Left lung (tissue), 14 donors: ENCODE results near the gene ZIC3. TPM values are rescaled to one million over a fixed set of nuclear protein-coding genes. Genes with fewer than 3 reads are reported as not detected.

Experiments used
- ATAC-seq: fragments of 200-7000 bp; cut with Tn5 transposase; one replicate; pipeline ENCODE4 v1.9.1; 2020; ENCODE audit warnings: moderate library complexity
- DNase-seq, 4 donors: peaks; one replicate each; pipeline ENCODE4 v3.0.0-alpha.2; 2013 to 2020
- H3K27ac ChIP-seq, 2 donors: fragments of 200-600 bp; sonication (generic) in 1 of 2; one replicate each; pipeline versions ENCODE4 v1.5.0 to v1.8.0; 2020 to 2021
- H3K27me3 ChIP-seq, 2 donors: fragments of 200-600 bp; sonication (generic) in 1 of 2; one replicate each; pipeline versions ENCODE4 v1.5.0 to v1.8.0; 2020 to 2021
- H3K36me3 ChIP-seq, 2 donors: fragments of 200-600 bp; sonication (generic) in 1 of 2; one replicate each; pipeline versions ENCODE4 v1.5.0 to v1.8.0; 2020 to 2021
- H3K4me1 ChIP-seq, 2 donors: fragments of 200-600 bp; one replicate each; pipeline ENCODE4 v1.8.0; 2021
- H3K4me3 ChIP-seq, 2 donors: fragments of 200-600 bp; sonication (generic) in 1 of 2; one replicate each; pipeline versions ENCODE4 v1.5.0 to v1.8.0; 2020 to 2021; ENCODE audit warnings: mild to moderate bottlenecking in 1 of 2
- H3K9me3 ChIP-seq, 2 donors: fragments of 200-600 bp; sonication (generic) in 1 of 2; one replicate each; pipeline versions ENCODE4 v1.5.0 to v1.8.0; 2020 to 2021
- CTCF ChIP-seq, 2 donors: fragments of 200-600 bp; sonication (generic) in 1 of 2; IDR thresholded peaks; one replicate each; pipeline versions ENCODE4 v1.5.0 to v1.8.0; 2021; ENCODE audit warnings: antibody characterized with exemption in 2 of 2
- intact Hi-C, 2 donors: fragments of 100-400 bp; cut with DNase I; formaldehyde crosslinking; loops; one replicate each; pipeline versions ENCODE4 v1.11.2 to v1.14.2; 2022
- long read RNA-seq, 12 donors: library from polyadenylated mRNA in 2 of 12; unstranded in 2 of 12; transcript quantifications; one replicate each; pipeline ENCODE4 v2.0.0 and lab custom pipeline, GENCODE V29; 2019 to 2026
- polyA plus RNA-seq, 6 donors: library from polyadenylated mRNA; unstranded; fragments of 120-200 nt; gene quantifications; one replicate each; pipeline ENCODE4 v1.2.1, GENCODE V29; 2013; ENCODE audit not compliant: insufficient read length in 6 of 6
- total RNA-seq, 2 donors: library from RNA; stranded (reverse); fragmentation: NEBNext Ultra II Directional; extraction: Animal tissue kit (Norgen Biotek cat#: 25700); gene quantifications; one replicate each; pipeline ENCODE4 v1.2.1, GENCODE V29; 2021
- donor health status: DM: no; HTN: yes; CAD: no.
- donor health status: DM: no; HTN: no; CAD: no.

Gene ZIC3
- total RNA-seq (not detected), polyA plus RNA-seq (not detected)
- long read RNA-seq, donor 1 = 0 reads
- long read RNA-seq, donor 2 = 0 reads
- long read RNA-seq, donor 3 = 0 reads
- long read RNA-seq, donor 4 = 0 reads
- long read RNA-seq, donor 5 = 0 reads
- long read RNA-seq, donor 6 = 0 reads
- long read RNA-seq, donor 7 = 0 reads
- long read RNA-seq, donor 8 = 0 reads
- long read RNA-seq, donor 9 = 0 reads
- long read RNA-seq, donor 10 = 0 reads
- long read RNA-seq, donor 11, partial matches to known transcripts = 0 of 2 reads
- long read RNA-seq, donor 11, other reads (novel, unspliced or antisense) = 0 of 2 reads
- long read RNA-seq, donor 12 = 0 reads

- ATAC-seq = peak; percentile 94
- DNase-seq = peak; percentile 30 to 76 (median 60)
- peak within 1 kb of the TSS; percentile 41 to 42 for H3K4me3 ChIP-seq
- H3K9me3 ChIP-seq = no peaks in the 10 kb centered on the region
- TF ChIP-seq CTCF (IDR thresholded peaks at IDR 0.05) = no peak
- no peak within 1 kb of the TSS for H3K27ac ChIP-seq
- intact Hi-C loops = no loop called here
- H3K4me1 ChIP-seq = peaks cover 0 to 6% of the 10 kb centered on the region in 2 donors
- H3K36me3 ChIP-seq = no peaks in the 10 kb centered on the region
- H3K27me3 ChIP-seq = peaks cover 81 to 100% of the 10 kb centered on the region in 2 donors
Observed at GRCh38 chrX:137565921-137566745, at the start of gene ZIC3. Gene ZIC3 (plus strand): TSS chrX:137566127. CDS start chrX:137566692, 565 bp downstream.

GRCh38 chrX:137519459-137519858, 46.5 kb upstream of the ZIC3 start:
- DNase-seq (no peak), ATAC-seq (no peak)
- Histone ChIP-seq H3K4me3 (no peak overlapping the region), H3K27ac (no peak overlapping the region), H3K36me3 (no peaks in the 10 kb centered on the region), H3K4me1 (no peaks in the 10 kb centered on the region), H3K9me3 (no peaks in the 10 kb centered on the region), H3K27me3 (no peaks in the 10 kb centered on the region)
- no peak for TF ChIP-seq CTCF (IDR thresholded peaks at IDR 0.05)
- intact Hi-C loops = no loop called here

- Histone ChIP-seq H3K36me3 (no peaks in the 10 kb centered on the region), H3K27ac (no peak overlapping the region), H3K4me3 (no peak overlapping the region), H3K9me3 (no peaks in the 10 kb centered on the region), H3K27me3 (peaks cover 58 to 70% of the 10 kb centered on the region in 2 donors), H3K4me1 (no peaks in the 10 kb centered on the region)
- ATAC-seq (no peak), DNase-seq (no peak)
- intact Hi-C loops = no loop called here
- no peak for TF ChIP-seq CTCF (IDR thresholded peaks at IDR 0.05)
Observed at GRCh38 chrX:137545711-137546651, 19.9 kb upstream of the ZIC3 start.

- intact Hi-C loops = no loop called here
- Histone ChIP-seq H3K36me3 (no peaks in the 10 kb centered on the region), H3K27ac (no peak overlapping the region), H3K4me1 (no peaks in the 10 kb centered on the region), H3K9me3 (no peaks in the 10 kb centered on the region), H3K4me3 (no peak overlapping the region), H3K27me3 (peaks cover 61 to 83% of the 10 kb centered on the region in 2 donors)
- TF ChIP-seq CTCF (IDR thresholded peaks at IDR 0.05) = no peak
- ATAC-seq (no peak), DNase-seq (no peak)
Observed at GRCh38 chrX:137547291-137547690, 18.6 kb upstream of the ZIC3 start.
